ENCODE results near the gene KCNA10.
"Not testable (repeated sequence)": the region's sequence is repeated elsewhere in the genome, so short reads cannot be mapped to it uniquely, and the experiment has no call there.

Gene KCNA10

GRCh38 chr1:110522560-110522959 lies 3.6 kb upstream of the KCNA10 start:
- DNase-seq (ENCODE audit: low spot score in 2 of 2) (no peak), ATAC-seq (ENCODE audit: low read depth) (no peak)
- Mint-ChIP-seq H3K4me1 (peaks cover 6% of the 10 kb centered on the region), H3K27ac (no peak overlapping the region), H3K36me3 (no peaks in the 10 kb centered on the region), H3K27me3 (peaks cover 21% of the 10 kb centered on the region), H3K4me3 (no peak overlapping the region), H3K9me3 (no peaks in the 10 kb centered on the region)

GRCh38 chr1:110520827-110521226 lies 1.9 kb upstream of the KCNA10 start:
- Mint-ChIP-seq H3K9me3 (peaks cover 2% of the 10 kb centered on the region), H3K27ac (no peak overlapping the region), H3K4me3 (no peak overlapping the region), H3K27me3 (peaks cover 21% of the 10 kb centered on the region), H3K4me1 (peaks cover 6% of the 10 kb centered on the region), H3K36me3 (no peaks in the 10 kb centered on the region)
- ATAC-seq (ENCODE audit: low read depth) (no peak), DNase-seq (ENCODE audit: low spot score in 2 of 2) (no peak)

DNA sequence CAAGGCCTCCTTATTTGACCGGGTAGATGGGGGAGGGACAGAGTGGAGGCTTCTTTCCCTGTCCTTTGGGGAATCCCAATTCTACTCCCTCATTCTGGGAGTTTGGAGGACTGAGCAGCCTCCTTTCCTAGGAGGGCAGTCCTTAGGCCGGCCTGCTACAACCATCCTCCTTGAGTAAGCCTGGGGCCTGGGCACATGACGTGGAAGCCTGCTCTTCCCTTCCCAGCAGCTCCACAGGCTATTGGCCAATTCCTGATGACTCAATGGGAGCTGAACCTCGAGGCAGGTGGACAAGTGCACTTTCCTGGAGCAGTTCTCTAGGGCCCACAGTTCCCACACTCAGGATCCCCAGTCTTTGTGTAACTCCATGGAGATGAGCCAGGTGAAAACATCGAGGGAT lies 3.1 kb downstream of the KCNA10 start:
- H3K9me3 Mint-ChIP-seq, result peaks cover 2% of the 10 kb centered on the region
- ATAC-seq (ENCODE audit: low read depth) (no peak), DNase-seq (ENCODE audit: low spot score in 2 of 2) (no peak)
- peaks cover 7% of the 10 kb centered on the region for H3K27me3 Mint-ChIP-seq
- H3K4me1 Mint-ChIP-seq, result no peaks in the 10 kb centered on the region
- no peaks in the 10 kb centered on the region for H3K36me3 Mint-ChIP-seq
- no peak overlapping the region for H3K27ac Mint-ChIP-seq
- H3K4me3 Mint-ChIP-seq, result no peak overlapping the region

GRCh38 chr1:110515041-110515440 lies 3.9 kb downstream of the KCNA10 start:
- no peak for DNase-seq (ENCODE audit: low spot score in 2 of 2)
- peaks cover 2% of the 10 kb centered on the region for H3K9me3 Mint-ChIP-seq
- no peak for ATAC-seq (ENCODE audit: low read depth)
- no peaks in the 10 kb centered on the region for H3K36me3 Mint-ChIP-seq
- H3K4me1 Mint-ChIP-seq, result no peaks in the 10 kb centered on the region
- no peak overlapping the region for H3K27ac Mint-ChIP-seq
- peaks cover 7% of the 10 kb centered on the region for H3K27me3 Mint-ChIP-seq
- no peak overlapping the region for H3K4me3 Mint-ChIP-seq

- Mint-ChIP-seq H3K27me3 (peaks cover 6% of the 10 kb centered on the region), H3K4me1 (no peaks in the 10 kb centered on the region), H3K36me3 (no peaks in the 10 kb centered on the region), H3K4me3 (no peak overlapping the region), H3K9me3 (peaks cover 2% of the 10 kb centered on the region), H3K27ac (no peak overlapping the region)
- ATAC-seq (ENCODE audit: low read depth), result no peak
- no peak for DNase-seq (ENCODE audit: low spot score in 2 of 2)
Measured at GRCh38 chr1:110513511-110513910, 5.5 kb downstream of the KCNA10 start.

DNA sequence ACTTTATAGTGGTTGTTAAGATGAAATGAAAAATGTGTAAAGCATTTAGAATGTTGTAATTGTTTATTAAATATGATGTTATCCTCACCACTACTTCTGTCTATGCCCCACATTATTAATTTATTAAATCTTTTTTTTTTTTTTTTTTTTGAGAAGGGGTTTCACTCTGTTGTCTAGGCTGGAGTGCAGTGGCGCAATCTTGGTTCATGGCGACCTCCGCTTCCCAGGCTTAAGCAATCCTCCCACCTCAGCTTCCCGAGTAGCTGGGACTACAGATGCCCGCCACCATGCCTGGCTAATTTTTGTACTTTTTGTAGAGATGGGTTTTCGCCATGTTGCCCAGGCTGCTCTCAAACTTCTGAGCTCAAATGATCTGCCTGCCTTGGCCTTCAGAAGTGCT lies 7.5 kb downstream of the KCNA10 start:
- no peak overlapping the region for H3K27ac Mint-ChIP-seq
- DNase-seq (ENCODE audit: low spot score in 2 of 2), result no peak

GRCh38 chr1:110510921-110511320 lies 8.1 kb downstream of the KCNA10 start:
- H3K4me1 Mint-ChIP-seq; DNase-seq (ENCODE audit: low spot score in 2 of 2); H3K27me3 Mint-ChIP-seq; H3K36me3 Mint-ChIP-seq; ATAC-seq (ENCODE audit: low read depth); H3K4me3 Mint-ChIP-seq; H3K9me3 Mint-ChIP-seq; H3K27ac Mint-ChIP-seq: not testable (repeated sequence)

More for the DNA sequence above, 7.5 kb downstream of the KCNA10 start:
- no peak for ATAC-seq (ENCODE audit: low read depth)
- H3K36me3 Mint-ChIP-seq, result no peaks in the 10 kb centered on the region
- no peak overlapping the region for H3K4me3 Mint-ChIP-seq
- H3K9me3 Mint-ChIP-seq, result no peaks in the 10 kb centered on the region
- H3K27me3 Mint-ChIP-seq, result no peaks in the 10 kb centered on the region
- no peaks in the 10 kb centered on the region for H3K4me1 Mint-ChIP-seq

DNA sequence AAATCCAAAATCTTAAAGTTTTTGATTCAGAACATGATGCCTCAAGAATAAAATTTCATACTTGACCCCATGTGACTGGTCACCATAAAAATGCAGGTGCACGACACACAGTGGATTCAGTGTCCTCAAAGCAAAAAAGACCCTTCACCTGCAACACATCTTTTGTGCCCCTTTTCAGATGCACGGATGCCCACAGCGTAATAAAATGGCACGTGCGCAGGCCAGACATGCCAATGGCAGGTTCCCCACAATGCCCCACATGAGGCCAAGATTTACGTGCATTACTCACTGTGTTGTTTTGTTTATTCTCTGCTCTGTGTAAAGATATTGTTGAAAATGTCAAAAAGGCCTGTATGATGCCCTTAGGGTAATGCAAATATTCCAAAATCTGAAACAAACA lies 9.3 kb downstream of the KCNA10 start:
- H3K4me3 Mint-ChIP-seq, result no peak overlapping the region
- H3K9me3 Mint-ChIP-seq, result no peaks in the 10 kb centered on the region
- H3K27me3 Mint-ChIP-seq, result no peaks in the 10 kb centered on the region
- ATAC-seq (ENCODE audit: low read depth) (no peak), DNase-seq (ENCODE audit: low spot score in 2 of 2) (no peak)
- no peak overlapping the region for H3K27ac Mint-ChIP-seq
- no peaks in the 10 kb centered on the region for H3K36me3 Mint-ChIP-seq
- H3K4me1 Mint-ChIP-seq, result no peaks in the 10 kb centered on the region

- ATAC-seq (ENCODE audit: low read depth) (no peak), DNase-seq (ENCODE audit: low spot score in 2 of 2) (no peak)
Measured at GRCh38 chr1:110508028-110508940, 10.7 kb downstream of the KCNA10 start.

GRCh38 chr1:110506541-110506940 lies 12.4 kb downstream of the KCNA10 start:
- no peak overlapping the region for H3K4me3 Mint-ChIP-seq
- H3K9me3 Mint-ChIP-seq, result no peaks in the 10 kb centered on the region
- H3K27me3 Mint-ChIP-seq, result no peaks in the 10 kb centered on the region
- H3K4me1 Mint-ChIP-seq, result peaks cover 9% of the 10 kb centered on the region
- ATAC-seq (ENCODE audit: low read depth) (no peak), DNase-seq (ENCODE audit: low spot score in 2 of 2) (no peak)
- H3K27ac Mint-ChIP-seq, result no peak overlapping the region
- no peaks in the 10 kb centered on the region for H3K36me3 Mint-ChIP-seq

More at GRCh38 chr1:110508028-110508940, 10.7 kb downstream of the KCNA10 start:
- no peaks in the 10 kb centered on the region for H3K4me1 Mint-ChIP-seq
- no peaks in the 10 kb centered on the region for H3K27me3 Mint-ChIP-seq
- no peak overlapping the region for H3K27ac Mint-ChIP-seq
- H3K36me3 Mint-ChIP-seq, result no peaks in the 10 kb centered on the region
- H3K9me3 Mint-ChIP-seq, result no peaks in the 10 kb centered on the region
- no peak overlapping the region for H3K4me3 Mint-ChIP-seq

GRCh38 chr1:110505596-110505995 lies 13.4 kb downstream of the KCNA10 start:
- DNase-seq (ENCODE audit: low spot score in 2 of 2), result no peak
- Mint-ChIP-seq H3K4me3 (no peak overlapping the region), H3K36me3 (no peaks in the 10 kb centered on the region), H3K9me3 (no peaks in the 10 kb centered on the region), H3K4me1 (peaks cover 9% of the 10 kb centered on the region), H3K27me3 (no peaks in the 10 kb centered on the region), H3K27ac (no peak overlapping the region)
- ATAC-seq (ENCODE audit: low read depth), result no peak

DNA sequence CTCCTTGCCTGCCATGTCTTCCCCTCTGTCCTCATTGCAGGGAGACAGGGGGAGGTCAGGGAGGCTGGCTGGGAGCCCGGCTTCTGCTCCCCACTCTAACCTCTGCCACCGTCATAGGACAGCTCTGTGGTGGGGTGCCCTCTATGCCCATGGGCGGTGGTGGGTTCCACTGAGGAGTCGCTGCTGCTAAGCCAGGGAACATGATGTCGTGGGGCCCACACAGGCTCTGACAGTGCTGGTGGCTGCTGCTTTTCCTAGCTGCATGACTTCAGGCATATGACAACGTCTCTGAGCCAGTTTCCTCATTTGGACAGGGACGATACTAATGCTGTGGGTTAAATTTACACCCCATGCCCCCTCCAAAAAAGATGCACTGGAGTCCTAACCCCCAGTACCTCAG lies 14.7 kb downstream of the KCNA10 start:
- no peak for ATAC-seq (ENCODE audit: low read depth)
- no peaks in the 10 kb centered on the region for H3K27me3 Mint-ChIP-seq

DNA sequence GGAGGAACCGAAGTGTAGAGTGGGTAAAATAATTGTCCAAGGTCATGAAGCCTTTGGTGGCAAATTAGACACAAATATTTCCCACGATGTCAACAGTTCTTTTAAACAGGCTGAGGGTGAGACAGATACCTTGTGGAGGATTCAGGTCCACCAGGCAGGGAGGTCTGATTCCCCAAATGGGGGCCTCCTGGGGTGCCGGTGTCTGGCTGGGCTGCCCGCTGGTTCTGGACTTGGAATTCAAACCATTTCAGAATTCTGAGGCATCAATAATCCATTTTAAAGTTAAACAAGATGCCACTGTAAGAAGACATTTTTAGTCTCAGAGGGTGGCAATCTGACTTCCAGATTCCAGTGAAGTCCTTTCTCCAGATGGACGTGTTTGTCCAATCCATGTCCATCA lies 15.5 kb downstream of the KCNA10 start:
- peaks cover 9% of the 10 kb centered on the region for H3K4me1 Mint-ChIP-seq
- no peaks in the 10 kb centered on the region for H3K27me3 Mint-ChIP-seq
- DNase-seq (ENCODE audit: low spot score in 2 of 2), result no peak
- no peak overlapping the region for H3K4me3 Mint-ChIP-seq
- no peak overlapping the region for H3K27ac Mint-ChIP-seq
- ATAC-seq (ENCODE audit: low read depth), result no peak
- H3K9me3 Mint-ChIP-seq, result no peaks in the 10 kb centered on the region
- no peaks in the 10 kb centered on the region for H3K36me3 Mint-ChIP-seq

More for the DNA sequence above, 14.7 kb downstream of the KCNA10 start:
- Mint-ChIP-seq H3K36me3 (no peaks in the 10 kb centered on the region), H3K4me3 (no peak overlapping the region), H3K27ac (no peak overlapping the region), H3K4me1 (peaks cover 9% of the 10 kb centered on the region), H3K9me3 (no peaks in the 10 kb centered on the region)
- no peak for DNase-seq (ENCODE audit: low spot score in 2 of 2)

DNA sequence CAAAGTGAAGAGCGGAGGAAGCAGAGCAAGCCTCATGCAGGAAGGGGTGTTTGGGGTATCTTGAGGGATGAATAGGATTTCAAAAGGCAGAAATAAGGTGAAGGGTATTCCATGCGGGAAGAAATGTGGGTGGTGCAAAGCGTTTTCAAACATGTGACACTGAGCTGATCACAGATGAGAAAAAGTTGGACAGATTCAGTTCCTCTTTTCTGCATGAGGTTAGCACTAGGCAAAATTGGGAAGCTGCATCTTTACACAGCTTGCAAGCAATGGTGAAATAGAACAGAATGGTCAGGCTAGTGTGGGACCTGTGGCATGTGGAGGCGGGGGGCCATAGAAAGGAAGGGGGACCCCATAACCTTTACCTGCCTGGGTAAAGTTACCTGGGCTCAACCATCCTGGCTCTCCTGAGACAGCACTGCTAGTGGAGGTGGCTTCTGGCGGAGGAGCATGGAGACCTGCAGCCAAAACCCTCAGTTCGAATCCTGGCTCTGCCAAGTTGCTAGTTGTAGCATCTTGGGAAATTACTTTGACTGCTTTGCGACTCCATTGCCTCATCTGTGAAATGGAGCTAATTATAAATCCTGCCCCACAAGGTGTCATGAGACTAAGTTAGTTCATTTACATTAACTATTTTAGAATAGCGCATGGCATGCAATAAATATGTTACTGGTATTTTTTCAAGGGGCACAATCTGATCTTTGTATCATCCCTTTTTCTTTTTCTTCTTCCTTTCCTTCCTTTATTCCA lies 16.4 kb downstream of the KCNA10 start:
- H3K36me3 Mint-ChIP-seq, result no peaks in the 10 kb centered on the region
- DNase-seq (ENCODE audit: low spot score in 2 of 2) (peak in 1 of 2 donors; percentile 17), ATAC-seq (ENCODE audit: low read depth) (peak; percentile 97)
- H3K4me1 Mint-ChIP-seq, result peaks cover 9% of the 10 kb centered on the region
- no peaks in the 10 kb centered on the region for H3K9me3 Mint-ChIP-seq
- no peak overlapping the region for H3K4me3 Mint-ChIP-seq
- H3K27ac Mint-ChIP-seq, result no peak overlapping the region
- no peaks in the 10 kb centered on the region for H3K27me3 Mint-ChIP-seq
